Left lung (tissue), 10 donors: Measurements from ENCODE around the gene HEATR5A. TPM values are rescaled to one million over a fixed set of nuclear protein-coding genes. Genes with fewer than 3 reads are reported as not detected.

Experiments used
- ATAC-seq: fragments of 200-7000 bp; cut with Tn5 transposase; one replicate; pipeline ENCODE4 v1.9.1; 2020; ENCODE audit warnings: moderate library complexity
- DNase-seq, 4 donors: peaks; one replicate each; pipeline ENCODE4 v3.0.0-alpha.2; 2013 to 2020
- H3K27ac ChIP-seq, 2 donors: fragments of 200-600 bp; sonication (generic) in 1 of 2; one replicate each; pipeline versions ENCODE4 v1.5.0 to v1.8.0; 2020 to 2021
- H3K27me3 ChIP-seq, 2 donors: fragments of 200-600 bp; sonication (generic) in 1 of 2; one replicate each; pipeline versions ENCODE4 v1.5.0 to v1.8.0; 2020 to 2021
- H3K36me3 ChIP-seq, 2 donors: fragments of 200-600 bp; sonication (generic) in 1 of 2; one replicate each; pipeline versions ENCODE4 v1.5.0 to v1.8.0; 2020 to 2021
- H3K4me1 ChIP-seq, 2 donors: fragments of 200-600 bp; one replicate each; pipeline ENCODE4 v1.8.0; 2021
- H3K4me3 ChIP-seq, 2 donors: fragments of 200-600 bp; sonication (generic) in 1 of 2; one replicate each; pipeline versions ENCODE4 v1.5.0 to v1.8.0; 2020 to 2021; ENCODE audit warnings: mild to moderate bottlenecking in 1 of 2
- H3K9me3 ChIP-seq, 2 donors: fragments of 200-600 bp; sonication (generic) in 1 of 2; one replicate each; pipeline versions ENCODE4 v1.5.0 to v1.8.0; 2020 to 2021
- CTCF ChIP-seq, 2 donors: fragments of 200-600 bp; sonication (generic) in 1 of 2; IDR thresholded peaks; one replicate each; pipeline versions ENCODE4 v1.5.0 to v1.8.0; 2021; ENCODE audit warnings: antibody characterized with exemption in 2 of 2
- intact Hi-C, 2 donors: fragments of 100-400 bp; cut with DNase I; formaldehyde crosslinking; loops; one replicate each; pipeline versions ENCODE4 v1.11.2 to v1.14.2; 2022
- polyA plus RNA-seq, 6 donors: library from polyadenylated mRNA; unstranded; fragments of 120-200 nt; gene quantifications; one replicate each; pipeline ENCODE4 v1.2.1, GENCODE V29; 2013; ENCODE audit not compliant: insufficient read length in 6 of 6
- total RNA-seq, 2 donors: library from RNA; stranded (reverse); fragmentation: NEBNext Ultra II Directional; extraction: Animal tissue kit (Norgen Biotek cat#: 25700); gene quantifications; one replicate each; pipeline ENCODE4 v1.2.1, GENCODE V29; 2021
- donor health status: DM: no; HTN: yes; CAD: no.
- donor health status: DM: no; HTN: no; CAD: no.

The HEATR5A gene
- total and polyA plus RNA-seq, 8 donors: 18.5 to 72.5 (median 21.3) TPM

GRCh38 chr14:31360919-31361662, 59.3 kb downstream of the HEATR5A start:
- H3K27ac ChIP-seq: no peak overlapping the region
- peaks cover 0 to 9% of the 10 kb centered on the region in 2 donors for H3K4me1 ChIP-seq
- no peaks in the 10 kb centered on the region for H3K9me3 ChIP-seq
- no peak for TF ChIP-seq CTCF (IDR thresholded peaks at IDR 0.05)
- intact Hi-C loops: no loop called here
- no peak overlapping the region for H3K4me3 ChIP-seq
- no peak for ATAC-seq
- H3K36me3 ChIP-seq: peaks cover 0 to 62% of the 10 kb centered on the region in 2 donors
- DNase-seq: no peak
- no peaks in the 10 kb centered on the region for H3K27me3 ChIP-seq

DNA sequence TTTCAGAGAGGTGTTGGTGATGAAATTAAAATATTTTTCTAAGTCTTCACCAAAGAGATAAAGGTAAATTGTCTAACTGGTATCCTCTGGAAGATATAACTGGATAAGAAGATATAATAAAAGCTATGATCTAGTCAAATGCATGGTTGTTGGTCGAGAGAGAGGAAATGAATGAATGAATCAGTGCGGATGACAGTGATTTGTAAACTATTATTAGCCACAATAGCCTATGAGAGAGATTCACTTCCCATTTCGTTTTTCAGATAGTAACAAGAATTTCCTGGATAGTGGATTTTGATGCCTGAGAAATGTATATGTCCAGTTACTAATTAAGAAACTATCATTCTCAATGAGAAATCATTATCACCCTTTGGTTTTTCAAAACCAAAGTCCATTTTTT, 63.1 kb downstream of the HEATR5A start:
- intact Hi-C loops: no loop called here
- TF ChIP-seq CTCF (IDR thresholded peaks at IDR 0.05): no peak
- Histone ChIP-seq H3K9me3 (no peaks in the 10 kb centered on the region), H3K4me3 (no peak overlapping the region), H3K4me1 (peaks cover 0 to 17% of the 10 kb centered on the region in 2 donors), H3K27ac (no peak overlapping the region), H3K27me3 (no peaks in the 10 kb centered on the region), H3K36me3 (peaks cover 0 to 46% of the 10 kb centered on the region in 2 donors)
- DNase-seq: no peak
- no peak for ATAC-seq

GRCh38 chr14:31346097-31346496, 74.3 kb downstream of the HEATR5A start:
- Histone ChIP-seq H3K4me3 (no peak overlapping the region), H3K4me1 (no peaks in the 10 kb centered on the region), H3K36me3 (peaks cover 0 to 76% of the 10 kb centered on the region in 2 donors), H3K27ac (no peak overlapping the region), H3K9me3 (no peaks in the 10 kb centered on the region), H3K27me3 (no peaks in the 10 kb centered on the region)
- intact Hi-C loops: no loop called here
- ATAC-seq: no peak
- no peak for TF ChIP-seq CTCF (IDR thresholded peaks at IDR 0.05)
- no peak for DNase-seq

- no peaks in the 10 kb centered on the region for H3K9me3 ChIP-seq
- H3K27me3 ChIP-seq: no peaks in the 10 kb centered on the region
- H3K27ac ChIP-seq: no peak overlapping the region
- no peaks in the 10 kb centered on the region for H3K4me1 ChIP-seq
- peaks cover 0 to 75% of the 10 kb centered on the region in 2 donors for H3K36me3 ChIP-seq
- DNase-seq (no peak), ATAC-seq (no peak)
- intact Hi-C loops: no loop called here
- H3K4me3 ChIP-seq: no peak overlapping the region
- TF ChIP-seq CTCF (IDR thresholded peaks at IDR 0.05): no peak
These were observed 79.1 kb downstream of the HEATR5A start for GRCh38 chr14:31341280-31341679.

GRCh38 chr14:31340297-31341063, 79.9 kb downstream of the HEATR5A start:
- ATAC-seq (no peak), DNase-seq (no peak)
- no peaks in the 10 kb centered on the region for H3K27me3 ChIP-seq

More at GRCh38 chr14:31340297-31341063, 79.9 kb downstream of the HEATR5A start:
- Histone ChIP-seq H3K4me3 (no peak overlapping the region), H3K4me1 (no peaks in the 10 kb centered on the region), H3K27ac (no peak overlapping the region), H3K36me3 (peaks cover 0 to 74% of the 10 kb centered on the region in 2 donors), H3K9me3 (no peaks in the 10 kb centered on the region)
- intact Hi-C loops: no loop called here
- TF ChIP-seq CTCF (IDR thresholded peaks at IDR 0.05): no peak
